Hepatocyte (in vitro differentiated cells): ENCODE measurements around the gene FBXW10. TPM values are rescaled to one million over a fixed set of nuclear protein-coding genes. Genes with fewer than 3 reads are reported as not detected.
"Not testable (repeated sequence)": the region's sequence is repeated elsewhere in the genome, so short reads cannot be mapped to it uniquely, and the experiment has no call there.

Source experiments
- DNase-seq: peaks from one replicate; pipeline ENCODE4 v3.0.0-alpha.2; 2016; ENCODE audit warnings: low spot score
- H2AFZ ChIP-seq: fragments of 200-600 bp; sonication (generic); 2 replicates; pipeline ENCODE4 v1.6.0; 2016; ENCODE audit warnings: antibody characterized with exemption, mild to moderate bottlenecking
- H3K27ac ChIP-seq: fragments of 200-600 bp; sonication (generic); 2 replicates; pipeline ENCODE4 v1.5.1; 2016; ENCODE audit warnings: mild to moderate bottlenecking
- H3K27me3 ChIP-seq: fragments of 200-600 bp; sonication (generic); 2 replicates; pipeline ENCODE4 v1.6.1; 2016
- H3K36me3 ChIP-seq: fragments of 200-600 bp; sonication (generic); replicated peaks from 2 replicates; pipeline ENCODE4 v1.5.1; 2016; ENCODE audit warnings: low read depth; ENCODE audit not compliant: insufficient read depth
- H3K4me1 ChIP-seq: fragments of 200-600 bp; sonication (generic); 2 replicates; pipeline ENCODE4 v1.5.1; 2016; ENCODE audit warnings: mild to moderate bottlenecking, moderate library complexity; ENCODE audit not compliant: insufficient read depth
- H3K4me2 ChIP-seq: fragments of 200-600 bp; sonication (generic); 2 replicates; pipeline ENCODE4 v1.6.0; 2016
- H3K4me3 ChIP-seq: fragments of 200-600 bp; sonication (generic); 2 replicates; pipeline ENCODE4 v1.5.1; 2016; ENCODE audit warnings: mild to moderate bottlenecking
- H3K79me2 ChIP-seq: fragments of 200-600 bp; sonication (generic); 2 replicates; pipeline ENCODE4 v1.6.0; 2017; ENCODE audit warnings: mild to moderate bottlenecking
- H3K9me2 ChIP-seq: fragments of 200-600 bp; sonication (generic); replicated peaks from 2 replicates; pipeline ENCODE4 v1.6.0; 2017; ENCODE audit warnings: mild to moderate bottlenecking; ENCODE audit not compliant: insufficient read depth
- H3K9me3 ChIP-seq: fragments of 200-600 bp; sonication (generic); 2 replicates; pipeline ENCODE4 v1.5.1; 2016; ENCODE audit warnings: low read depth, mild to moderate bottlenecking
- H4K20me1 ChIP-seq: fragments of 200-600 bp; sonication (generic); 2 replicates; pipeline ENCODE4 v1.6.0; 2016; ENCODE audit warnings: mild to moderate bottlenecking; ENCODE audit not compliant: insufficient read depth, poor library complexity, severe bottlenecking
- CTCF ChIP-seq: fragments of 200-600 bp; sonication (generic); IDR thresholded peaks from 2 replicates; pipeline ENCODE4 v1.5.1; 2016; ENCODE audit warnings: antibody characterized with exemption, mild to moderate bottlenecking; ENCODE audit not compliant: poor library complexity
- WGBS: methylation state at CpG from one replicate; pipeline ENCODE4 v1.1.6; 2016; ENCODE audit warnings: low lambda C conversion rate; ENCODE audit errors: missing lambda C conversion rate; 5-methylcytosine and 5-hydroxymethylcytosine counted together
- polyA plus RNA-seq: library from polyadenylated mRNA; unstranded; fragments of >200 nt; fragmentation: Nextera tagmentation; extraction: Ambion mirVana; gene quantifications from 2 replicates; pipeline ENCODE4 v1.2.1, GENCODE V29; 2016
- total RNA-seq: library from RNA; depleted of rRNA; stranded (reverse); fragments of >200 nt; gene quantifications from 2 replicates; pipeline ENCODE4 v1.2.3, GENCODE V29; 2014

The FBXW10 gene
- total RNA-seq, result 0.20 TPM in 1 of 2 replicates, not detected in the other
- polyA plus RNA-seq, result not detected in 2 replicates

GRCh38 chr17:18743699-18744421 lies at the start of gene FBXW10:
TSS of gene FBXW10 (plus strand) at chr17:18744054. CDS start at chr17:18744245, 191 bp downstream.
- peak within 1 kb of the TSS; percentile 54 for H3K27ac ChIP-seq
- H4K20me1 ChIP-seq, H3K4me2 ChIP-seq, DNase-seq, H3K4me1 ChIP-seq, H3K27me3 ChIP-seq, H3K79me2 ChIP-seq, H3K36me3 ChIP-seq, H3K4me3 ChIP-seq, H2AFZ ChIP-seq, H3K9me3 ChIP-seq, H3K9me2 ChIP-seq: not testable (repeated sequence)
- WGBS, result 31% methylated on average over 9 of the region's 10 CpGs

- not testable (repeated sequence) for H3K9me3 ChIP-seq, H3K27ac ChIP-seq, H3K4me1 ChIP-seq, H2AFZ ChIP-seq, H4K20me1 ChIP-seq, H3K4me3 ChIP-seq, H3K27me3 ChIP-seq, H3K36me3 ChIP-seq, H3K79me2 ChIP-seq, H3K9me2 ChIP-seq, H3K4me2 ChIP-seq, DNase-seq
- 76% methylated on average over 2 of the region's 2 CpGs for WGBS
Observed at GRCh38 chr17:18695143-18695542, 48.7 kb upstream of the FBXW10 start.

GRCh38 chr17:18698473-18699103 lies 45.3 kb upstream of the FBXW10 start:
- peak overlapping the region; percentile 31 for H3K4me3 ChIP-seq
- not testable (repeated sequence) for H3K9me2 ChIP-seq, H3K36me3 ChIP-seq, H3K9me3 ChIP-seq, H3K27me3 ChIP-seq, H4K20me1 ChIP-seq, DNase-seq, H3K4me1 ChIP-seq, H3K27ac ChIP-seq, H3K79me2 ChIP-seq
- 61% methylated on average over 8 of the region's 8 CpGs for whole genome bisulfite sequencing
- peak overlapping the region; percentile 88 for H3K4me2 ChIP-seq
- peak overlapping the region; percentile 83 for H2AFZ ChIP-seq

GRCh38 chr17:18705955-18706354 lies 37.9 kb upstream of the FBXW10 start:
- H3K4me2 ChIP-seq, H2AFZ ChIP-seq, H3K27ac ChIP-seq, H3K9me3 ChIP-seq, H3K79me2 ChIP-seq, H3K4me1 ChIP-seq, DNase-seq, H3K27me3 ChIP-seq, H3K9me2 ChIP-seq, H3K4me3 ChIP-seq, H3K36me3 ChIP-seq, H4K20me1 ChIP-seq: not testable (repeated sequence)
- WGBS, result 78% methylated on average over 3 of the region's 3 CpGs

GRCh38 chr17:18708215-18708614 lies 35.6 kb upstream of the FBXW10 start:
- not testable (repeated sequence) for H2AFZ ChIP-seq, H3K4me1 ChIP-seq, H3K27me3 ChIP-seq, H3K4me3 ChIP-seq, H3K36me3 ChIP-seq, H4K20me1 ChIP-seq, H3K9me2 ChIP-seq, H3K79me2 ChIP-seq, DNase-seq, H3K4me2 ChIP-seq, H3K9me3 ChIP-seq, H3K27ac ChIP-seq
- WGBS, result 94% methylated on average over 3 of the region's 3 CpGs

GRCh38 chr17:18712354-18712999 lies 31.4 kb upstream of the FBXW10 start:
- H3K4me1 ChIP-seq, H2AFZ ChIP-seq, H4K20me1 ChIP-seq, H3K27me3 ChIP-seq, H3K36me3 ChIP-seq, H3K4me3 ChIP-seq, H3K27ac ChIP-seq, H3K79me2 ChIP-seq, H3K9me2 ChIP-seq, H3K9me3 ChIP-seq: not testable (repeated sequence)
- peak; percentile 63 for TF ChIP-seq CTCF
- WGBS, result 14% methylated on average over 6 of the region's 7 CpGs
- H3K4me2 ChIP-seq, result peak overlapping the region; percentile 17
- DNase-seq, result peak; percentile 73

- H3K9me2 ChIP-seq, H2AFZ ChIP-seq, H3K36me3 ChIP-seq, H3K4me1 ChIP-seq, H3K4me3 ChIP-seq, H3K27me3 ChIP-seq, H3K9me3 ChIP-seq, H3K79me2 ChIP-seq, H4K20me1 ChIP-seq: not testable (repeated sequence)
- peak overlapping the region; percentile 59 for H3K4me2 ChIP-seq
- peak; percentile 51 for DNase-seq
- 20% methylated on average over 5 of the region's 9 CpGs for WGBS
- peak overlapping the region; percentile 94 for H3K27ac ChIP-seq
Observed at GRCh38 chr17:18718643-18719427, 25.0 kb upstream of the FBXW10 start.
